ENCODE data around the gene TMEM101.
"Not testable (repeated sequence)": the region's sequence is repeated elsewhere in the genome, so short reads cannot be mapped to it uniquely, and the experiment has no call there.

TMEM101 gene

DNA sequence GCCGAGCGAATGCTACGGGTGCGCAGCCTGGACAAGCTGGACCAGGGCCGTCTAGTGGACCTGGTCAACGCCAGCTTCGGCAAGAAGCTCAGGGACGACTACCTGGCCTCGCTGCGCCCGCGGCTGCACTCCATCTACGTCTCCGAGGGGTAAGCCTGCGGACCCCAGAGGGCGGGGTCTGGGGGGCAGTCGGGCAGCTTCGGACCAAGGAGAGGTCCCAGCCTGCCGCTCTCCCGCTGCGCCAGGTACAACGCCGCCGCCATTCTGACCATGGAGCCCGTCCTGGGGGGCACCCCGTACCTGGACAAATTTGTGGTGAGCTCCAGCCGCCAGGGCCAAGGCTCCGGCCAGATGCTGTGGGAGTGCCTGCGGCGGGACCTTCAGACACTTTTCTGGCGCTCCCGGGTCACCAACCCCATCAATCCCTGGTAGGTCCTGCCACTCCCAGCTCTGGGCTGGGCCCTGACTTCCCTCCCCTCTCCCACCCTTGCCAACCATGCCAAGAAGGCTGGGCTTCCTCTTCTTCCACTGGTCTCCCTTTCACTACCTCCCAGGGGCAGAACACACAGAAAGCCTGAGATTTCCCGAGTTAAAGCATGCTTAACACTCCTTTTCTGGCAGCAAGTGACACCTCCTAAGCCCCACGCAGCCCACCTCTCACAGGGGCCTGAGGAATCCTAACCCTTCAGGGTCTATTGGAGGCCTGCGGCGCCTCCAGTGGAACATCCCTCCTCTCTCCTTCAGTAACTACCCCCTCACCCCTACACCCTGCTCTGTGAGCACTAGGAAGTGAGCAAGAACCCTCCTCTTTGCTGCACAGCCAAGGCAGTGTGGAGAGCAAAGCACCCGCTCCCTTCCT, 7.2 kb downstream of the TMEM101 start:
- H3K36me3 Mint-ChIP-seq: peaks cover 7% of the 10 kb centered on the region
- H3K4me1 Mint-ChIP-seq: peaks cover 25% of the 10 kb centered on the region
- H3K27me3 Mint-ChIP-seq: peaks cover 2% of the 10 kb centered on the region
- no peaks in the 10 kb centered on the region for H3K9me3 Mint-ChIP-seq
- peak overlapping the region; percentile 92 for H3K4me3 Mint-ChIP-seq
- no peak overlapping the region for H3K27ac Mint-ChIP-seq

DNA sequence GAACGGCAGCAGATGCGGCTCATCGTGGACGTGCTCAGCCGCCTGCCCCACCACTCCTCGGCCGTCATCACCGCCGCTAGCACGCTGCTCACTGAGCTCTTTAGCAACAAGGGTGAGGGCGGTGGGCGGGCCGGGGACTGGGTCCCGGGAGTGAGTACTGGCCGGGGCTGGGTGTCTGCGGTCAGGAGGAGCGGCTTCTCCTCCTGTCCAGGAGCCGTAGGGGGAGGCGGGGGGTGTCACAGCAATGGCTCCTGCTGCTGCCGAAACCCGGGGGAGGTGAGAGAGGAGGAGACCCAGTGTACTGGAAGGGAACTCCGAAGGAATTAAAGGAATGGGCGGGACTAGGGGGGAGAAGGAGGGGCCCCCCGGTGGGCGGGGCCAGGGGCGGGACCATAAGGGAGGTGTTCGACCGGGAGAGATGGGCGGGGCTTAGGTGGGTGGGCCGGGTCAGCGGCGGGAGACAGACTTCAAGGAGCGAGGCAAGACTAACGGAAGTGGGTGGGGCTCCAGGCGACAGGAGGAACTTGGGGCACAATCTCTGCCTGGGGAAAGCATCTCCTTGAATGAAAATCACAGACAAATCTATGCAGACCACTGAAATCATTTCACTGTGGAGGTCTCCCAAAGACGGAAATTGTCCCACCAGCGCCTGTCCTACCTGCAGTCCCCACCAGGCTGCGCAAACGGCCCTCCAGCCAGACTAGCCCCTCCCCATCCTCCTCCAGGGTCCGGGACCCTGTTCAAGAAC, 8.0 kb downstream of the TMEM101 start:
- Mint-ChIP-seq H3K27ac (peak overlapping the region; percentile 41), H3K36me3 (peaks cover 7% of the 10 kb centered on the region), H3K9me3 (no peaks in the 10 kb centered on the region)

DNA sequence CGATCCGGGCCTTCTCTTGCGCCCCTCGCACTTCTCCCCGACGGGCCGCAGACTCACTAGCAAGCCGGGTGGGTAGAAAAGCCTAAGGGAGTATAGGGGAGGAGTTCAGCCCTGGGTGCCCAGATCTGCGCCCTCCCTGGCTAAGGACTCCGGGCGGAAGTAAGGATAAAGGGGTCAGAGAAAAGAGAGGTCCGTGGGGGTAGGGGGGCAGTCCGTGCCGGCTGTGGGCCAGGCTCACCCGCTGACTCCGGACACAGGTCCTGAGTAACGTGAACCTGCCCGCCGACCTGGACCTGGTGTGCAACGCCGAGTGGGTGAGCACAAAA, 8.5 kb downstream of the TMEM101 start:
- Mint-ChIP-seq H3K27ac (no peak overlapping the region), H3K9me3 (no peaks in the 10 kb centered on the region), H3K4me1 (peaks cover 25% of the 10 kb centered on the region), H3K27me3 (peaks cover 2% of the 10 kb centered on the region), H3K4me3 (peak overlapping the region; percentile 92), H3K36me3 (peaks cover 4% of the 10 kb centered on the region)

More for the DNA sequence above, 8.0 kb downstream of the TMEM101 start:
- Mint-ChIP-seq H3K27me3 (peaks cover 2% of the 10 kb centered on the region), H3K4me1 (peaks cover 25% of the 10 kb centered on the region), H3K4me3 (peak overlapping the region; percentile 92)

DNA sequence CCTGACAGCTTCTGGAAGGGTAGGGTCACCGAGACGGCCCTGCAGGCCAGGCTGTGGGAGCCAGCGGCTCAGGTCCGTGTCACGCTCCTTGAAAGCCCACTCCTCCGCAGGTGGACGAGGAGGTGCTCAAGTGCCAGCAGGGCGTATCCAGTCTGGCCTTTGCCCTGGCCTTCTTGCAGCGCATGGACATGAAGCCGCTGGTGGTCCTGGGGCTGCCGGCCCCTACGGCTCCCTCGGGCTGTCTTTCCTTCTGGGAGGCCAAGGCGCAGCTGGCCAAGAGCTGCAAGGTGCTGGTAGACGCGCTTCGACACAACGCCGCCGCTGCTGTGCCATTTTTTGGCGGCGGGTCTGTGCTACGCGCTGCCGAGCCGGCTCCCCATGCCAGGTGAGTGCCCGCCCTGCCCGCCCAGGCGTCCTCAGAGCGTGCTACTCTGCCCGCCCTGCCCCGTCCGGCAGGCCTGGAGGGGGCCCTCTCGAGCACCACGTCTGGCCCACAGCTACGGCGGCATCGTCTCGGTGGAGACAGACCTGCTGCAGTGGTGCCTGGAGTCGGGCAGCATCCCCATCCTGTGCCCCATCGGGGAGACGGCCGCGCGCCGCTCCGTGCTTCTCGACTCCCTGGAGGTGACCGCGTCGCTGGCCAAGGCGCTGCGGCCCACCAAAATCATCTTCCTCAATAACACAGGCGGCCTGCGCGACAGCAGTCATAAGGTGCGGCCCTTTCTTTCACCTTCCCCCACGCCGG, 9.1 kb downstream of the TMEM101 start:
- no peaks in the 10 kb centered on the region for H3K9me3 Mint-ChIP-seq
- H3K4me1 Mint-ChIP-seq: peaks cover 25% of the 10 kb centered on the region
- peaks cover 3% of the 10 kb centered on the region for H3K36me3 Mint-ChIP-seq
- H3K27me3 Mint-ChIP-seq: peaks cover 2% of the 10 kb centered on the region
- H3K4me3 Mint-ChIP-seq: peak overlapping the region; percentile 92
- no peak overlapping the region for H3K27ac Mint-ChIP-seq

DNA sequence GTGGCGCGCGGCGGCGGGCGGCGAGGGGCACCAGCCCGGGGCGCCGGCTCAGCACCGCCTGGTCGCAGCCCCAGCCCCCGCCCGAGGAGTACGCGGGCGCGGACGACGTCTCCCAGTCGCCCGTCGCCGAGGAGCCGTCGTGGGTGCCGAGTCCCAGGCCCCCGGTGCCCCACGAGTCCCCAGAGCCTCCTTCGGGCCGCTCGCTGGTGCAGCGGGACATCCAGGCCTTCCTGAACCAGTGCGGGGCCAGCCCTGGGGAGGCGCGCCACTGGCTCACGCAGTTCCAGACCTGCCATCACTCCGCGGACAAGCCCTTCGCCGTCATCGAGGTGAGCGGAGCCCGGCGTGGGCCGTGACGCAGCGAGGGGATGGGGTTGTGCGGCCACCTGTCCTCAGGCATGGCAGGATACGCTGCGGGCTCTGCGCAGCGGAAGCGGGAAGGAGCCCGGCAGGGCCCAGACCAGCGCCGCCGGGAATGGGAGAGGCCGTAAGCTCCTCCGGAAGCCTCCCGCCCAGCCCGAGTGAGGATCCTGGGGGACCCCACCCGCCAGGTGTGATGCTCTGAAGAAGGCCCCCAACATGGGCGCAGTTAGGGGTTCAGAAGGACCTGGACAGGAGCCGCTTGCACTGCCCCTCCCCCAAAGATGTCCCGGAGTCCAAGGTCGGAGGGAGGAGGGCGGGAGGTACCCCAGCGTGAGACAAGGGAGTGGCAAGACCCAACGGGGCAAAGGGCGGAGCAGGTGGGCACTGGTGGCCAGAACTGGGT, 9.8 kb downstream of the TMEM101 start:
- peaks cover 25% of the 10 kb centered on the region for H3K4me1 Mint-ChIP-seq
- peak overlapping the region; percentile 52 for H3K4me3 Mint-ChIP-seq
- no peaks in the 10 kb centered on the region for H3K9me3 Mint-ChIP-seq
- H3K27ac Mint-ChIP-seq: no peak overlapping the region
- peaks cover 2% of the 10 kb centered on the region for H3K27me3 Mint-ChIP-seq
- H3K36me3 Mint-ChIP-seq: no peaks in the 10 kb centered on the region

DNA sequence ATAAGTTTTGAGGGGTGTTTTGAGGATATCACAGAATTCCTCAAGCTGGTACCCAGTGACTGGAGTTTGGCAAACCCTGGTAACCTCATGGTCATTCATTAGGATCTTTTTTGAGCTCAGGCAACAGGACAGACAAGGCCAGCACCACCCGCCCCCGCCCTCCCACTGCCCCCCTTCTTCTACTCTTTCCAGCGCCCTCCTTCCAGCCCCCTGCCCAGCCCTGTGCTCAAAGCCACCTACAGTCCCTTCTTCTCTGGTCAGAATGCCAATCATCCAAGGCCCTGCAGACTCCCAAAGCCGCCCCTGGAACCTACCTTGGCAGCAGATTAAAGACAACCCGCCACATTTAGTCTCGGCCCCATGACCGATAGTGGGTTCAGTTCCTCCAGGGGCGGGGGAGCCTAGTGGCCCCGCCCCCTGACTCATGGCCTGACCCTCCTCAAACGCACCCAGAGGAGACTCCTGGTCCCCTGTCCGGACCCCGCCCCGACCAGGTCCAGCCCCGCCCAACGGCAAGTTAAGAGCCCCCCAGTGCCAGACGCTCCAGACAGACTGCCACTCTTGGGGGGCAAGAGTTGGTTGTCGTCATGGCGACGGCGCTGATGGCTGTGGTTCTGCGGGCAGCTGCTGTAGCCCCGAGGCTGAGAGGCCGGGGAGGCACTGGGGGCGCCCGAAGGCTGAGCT, 10.5 kb downstream of the TMEM101 start, which contains the start of gene NAGS:
Gene NAGS, plus strand, starts transcription at position 546 of the 684 bp plus-strand sequence. Its CDS starts 42 bp downstream, at position 588.
- peaks cover 25% of the 10 kb centered on the region for H3K4me1 Mint-ChIP-seq
- H3K27me3 Mint-ChIP-seq: peaks cover 2% of the 10 kb centered on the region
- no peaks in the 10 kb centered on the region for H3K36me3 Mint-ChIP-seq
- H3K27ac Mint-ChIP-seq: peak within 1 kb of the TSS; percentile 23
- peak within 1 kb of the TSS; percentile 52 for H3K4me3 Mint-ChIP-seq
- H3K9me3 Mint-ChIP-seq: no peaks in the 10 kb centered on the region

DNA sequence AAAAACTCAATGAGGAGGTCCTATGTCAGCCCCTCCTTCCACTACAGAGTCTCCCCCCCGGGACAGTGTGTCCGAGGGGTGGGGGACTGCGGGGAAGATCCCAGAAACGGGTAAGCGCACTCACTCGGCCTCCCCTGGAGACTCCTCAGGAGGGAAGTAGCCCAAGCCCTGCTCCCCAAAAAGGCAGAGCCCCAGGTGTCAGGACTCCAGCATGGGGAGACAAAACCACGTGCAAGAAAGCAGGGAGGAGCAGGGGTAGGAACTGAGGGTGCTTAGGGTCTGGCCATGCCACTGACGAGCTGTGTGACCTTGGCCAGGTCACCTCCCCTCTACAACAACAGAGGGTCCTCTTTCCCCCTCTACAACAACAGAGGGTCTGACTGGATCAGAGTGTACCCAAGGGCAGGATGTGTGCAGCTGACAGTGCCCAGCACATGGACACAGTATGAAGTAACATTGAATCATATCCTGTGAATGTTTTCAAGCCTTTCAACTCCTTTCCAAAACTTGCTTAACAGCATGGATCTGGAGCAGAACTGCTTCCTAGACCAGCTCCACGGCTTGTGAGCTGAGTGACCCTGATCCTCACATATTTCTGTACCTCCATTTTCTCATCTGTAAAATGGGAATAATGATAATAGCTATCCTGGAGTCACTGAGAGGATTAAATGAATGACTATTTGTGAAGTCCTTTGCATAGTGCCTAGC, 12.5 kb downstream of the TMEM101 start:
- no peaks in the 10 kb centered on the region for H3K9me3 Mint-ChIP-seq
- H3K27me3 Mint-ChIP-seq: peaks cover 2% of the 10 kb centered on the region

DNA sequence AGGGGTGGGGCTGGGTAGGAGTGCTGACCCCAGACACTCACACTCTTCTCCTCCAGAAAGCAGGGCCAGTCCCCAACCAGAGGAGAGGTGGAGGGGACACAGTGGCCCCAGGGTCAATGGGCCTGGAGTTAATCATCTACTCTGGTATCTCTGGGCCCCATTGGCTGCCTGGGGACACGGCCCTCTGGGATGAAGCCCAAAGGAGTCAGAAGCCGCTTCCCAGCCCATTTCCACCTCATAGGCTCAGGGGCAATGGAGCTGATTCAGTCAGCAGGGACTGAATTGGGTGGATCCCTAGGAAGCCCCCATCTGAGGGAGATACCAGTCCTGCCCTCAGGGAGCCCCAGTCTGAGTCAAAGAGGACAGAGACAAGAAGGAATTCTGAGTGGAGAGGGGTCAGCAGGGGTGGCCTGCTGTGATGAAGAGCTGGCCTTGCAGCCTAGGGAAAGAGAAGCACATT, 13.3 kb downstream of the TMEM101 start:
- Mint-ChIP-seq H3K27me3 (peaks cover 2% of the 10 kb centered on the region), H3K4me3 (no peak overlapping the region), H3K4me1 (peaks cover 6% of the 10 kb centered on the region), H3K9me3 (no peaks in the 10 kb centered on the region), H3K27ac (peak overlapping the region; percentile 59), H3K36me3 (no peaks in the 10 kb centered on the region)

More for the DNA sequence above, 12.5 kb downstream of the TMEM101 start:
- peaks cover 12% of the 10 kb centered on the region for H3K4me1 Mint-ChIP-seq
- no peak overlapping the region for H3K27ac Mint-ChIP-seq
- H3K36me3 Mint-ChIP-seq: no peaks in the 10 kb centered on the region
- no peak overlapping the region for H3K4me3 Mint-ChIP-seq

DNA sequence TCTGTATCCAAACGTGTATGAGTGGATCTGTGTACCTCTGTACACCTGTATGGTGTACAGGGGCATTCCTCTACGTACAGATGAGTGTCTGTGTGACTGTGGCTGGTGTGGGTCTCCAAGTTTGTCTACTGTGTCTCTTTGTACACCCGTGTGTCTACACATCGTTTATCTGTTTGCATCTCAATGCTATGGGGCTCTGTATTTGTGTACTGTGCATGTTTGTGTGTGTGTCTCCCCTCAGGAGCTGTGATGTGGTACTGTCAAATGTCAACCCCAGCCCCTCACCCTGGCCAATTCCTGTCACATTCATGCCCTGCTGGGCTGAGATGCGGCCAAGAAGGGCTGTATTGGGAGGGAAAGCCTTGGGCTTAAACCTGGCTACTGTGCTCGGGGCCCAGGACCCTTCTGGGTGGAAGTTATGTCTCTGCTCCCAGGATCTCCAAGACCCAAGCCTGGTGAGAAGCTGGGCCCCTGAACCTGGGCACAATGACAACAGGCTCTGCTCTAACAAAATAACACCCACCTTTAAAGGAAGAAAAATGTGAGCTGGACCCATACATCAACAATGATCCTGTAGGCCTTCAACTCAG, 13.8 kb downstream of the TMEM101 start:
- Mint-ChIP-seq H3K9me3 (no peaks in the 10 kb centered on the region), H3K27ac (no peak overlapping the region), H3K4me3 (no peak overlapping the region), H3K27me3 (peaks cover 1% of the 10 kb centered on the region), H3K4me1 (peaks cover under 1% of the 10 kb centered on the region), H3K36me3 (no peaks in the 10 kb centered on the region)

DNA sequence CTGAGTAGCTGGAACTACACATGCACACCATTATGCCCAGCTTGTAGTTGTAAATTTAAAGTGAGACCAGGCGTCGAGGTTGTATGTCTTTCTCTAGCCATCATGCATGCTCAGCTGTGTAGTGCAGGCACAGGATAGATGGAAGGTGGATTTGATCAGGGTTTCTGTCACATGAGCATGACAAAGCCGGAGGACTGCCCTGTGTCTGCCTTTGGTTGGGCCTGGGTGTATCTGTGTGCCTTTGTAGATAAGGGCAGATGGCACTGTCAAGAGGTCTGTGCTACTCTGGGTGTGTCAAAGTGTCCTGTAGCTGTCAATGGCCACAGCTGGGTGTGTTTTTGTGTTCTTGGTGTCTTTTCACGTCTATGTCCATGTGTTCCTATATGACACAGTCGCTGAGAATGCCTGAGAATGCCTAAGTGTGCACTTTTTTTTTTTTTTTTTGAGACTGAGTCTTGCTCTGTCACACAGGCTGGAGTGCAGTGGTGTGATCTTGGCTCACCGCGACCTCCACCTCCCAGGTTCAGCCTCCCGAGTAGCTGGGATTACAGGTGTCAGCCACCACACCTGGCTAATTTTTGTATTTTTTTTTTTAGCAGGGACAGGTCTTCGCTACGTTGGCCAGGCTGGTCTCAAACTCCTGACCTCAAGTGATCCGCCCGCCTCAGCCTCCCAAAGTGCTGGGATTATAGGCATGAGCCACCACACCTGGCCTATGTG, 14.5 kb downstream of the TMEM101 start:
- Mint-ChIP-seq H3K36me3 (no peaks in the 10 kb centered on the region), H3K4me3 (no peak overlapping the region), H3K27ac (no peak overlapping the region), H3K27me3 (peaks cover 2% of the 10 kb centered on the region), H3K9me3 (no peaks in the 10 kb centered on the region), H3K4me1 (no peaks in the 10 kb centered on the region)

DNA sequence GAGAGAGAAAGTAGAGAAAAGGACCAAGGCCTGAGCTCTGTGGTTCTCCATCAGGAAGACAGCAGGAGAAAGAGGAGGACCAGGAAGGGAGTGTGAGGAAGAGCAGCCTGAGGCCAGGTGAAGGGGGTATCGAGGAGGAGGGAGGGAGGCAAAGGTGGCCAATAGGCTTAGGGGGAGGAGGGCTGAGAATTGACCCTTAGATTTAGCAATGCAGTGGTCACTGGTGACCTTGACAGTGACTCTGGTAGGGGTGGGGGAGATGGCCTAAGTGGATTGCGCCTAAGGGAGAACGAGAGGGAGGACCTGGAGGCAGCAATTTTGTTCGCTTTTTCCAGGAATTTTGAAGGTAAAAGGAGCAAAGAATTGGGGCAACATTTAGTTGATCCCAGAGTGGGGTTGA, 15.7 kb downstream of the TMEM101 start:
- no peaks in the 10 kb centered on the region for H3K9me3 Mint-ChIP-seq
- H3K4me3 Mint-ChIP-seq: no peak overlapping the region
- no peak overlapping the region for H3K27ac Mint-ChIP-seq
- no peaks in the 10 kb centered on the region for H3K4me1 Mint-ChIP-seq
- H3K27me3 Mint-ChIP-seq: peaks cover 4% of the 10 kb centered on the region
- no peaks in the 10 kb centered on the region for H3K36me3 Mint-ChIP-seq

DNA sequence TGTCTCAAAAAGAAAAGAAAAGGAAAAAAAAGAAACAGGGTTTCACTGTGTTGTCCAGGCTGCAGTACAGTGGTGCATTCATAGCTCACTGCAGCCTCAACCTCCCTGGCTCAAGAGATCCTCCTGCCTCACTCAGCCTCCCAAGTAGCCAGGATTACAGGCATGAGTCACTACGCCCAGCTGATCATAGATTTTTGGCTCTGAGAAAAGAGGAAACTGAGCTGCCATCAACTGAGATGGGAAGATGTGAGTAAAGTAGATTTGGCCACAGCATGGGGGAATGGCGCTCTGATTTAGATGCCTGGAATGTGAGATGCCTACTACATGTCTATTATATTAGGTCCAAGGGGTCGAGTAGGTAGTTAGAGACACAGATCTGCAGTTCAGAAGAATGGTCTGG, 16.2 kb downstream of the TMEM101 start:
- H3K9me3 Mint-ChIP-seq: no peaks in the 10 kb centered on the region
- no peaks in the 10 kb centered on the region for H3K4me1 Mint-ChIP-seq
- no peaks in the 10 kb centered on the region for H3K36me3 Mint-ChIP-seq
- no peak overlapping the region for H3K27ac Mint-ChIP-seq
- H3K27me3 Mint-ChIP-seq: peaks cover 4% of the 10 kb centered on the region
- no peak overlapping the region for H3K4me3 Mint-ChIP-seq

DNA sequence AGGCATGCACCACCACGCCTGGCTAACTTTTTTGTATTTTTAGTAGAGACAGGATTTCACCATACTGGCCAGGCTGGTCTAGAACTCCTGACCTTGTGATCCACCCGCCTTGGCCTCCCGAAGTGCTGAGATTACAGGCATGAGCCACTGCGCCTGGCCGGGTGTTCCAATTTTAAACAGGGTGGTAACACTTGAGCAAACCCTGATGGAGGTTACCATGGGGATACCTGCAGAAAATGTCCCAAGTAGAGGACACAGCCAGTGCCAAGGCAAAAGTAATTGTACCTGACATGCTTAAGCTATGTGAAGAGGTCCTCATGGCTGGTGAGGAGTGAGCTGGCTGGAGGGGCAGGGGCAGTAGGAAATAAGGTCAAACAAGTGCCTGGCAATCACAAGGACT, 17.6 kb downstream of the TMEM101 start:
- not testable (repeated sequence) for H3K4me3 Mint-ChIP-seq, H3K9me3 Mint-ChIP-seq, H3K4me1 Mint-ChIP-seq, H3K36me3 Mint-ChIP-seq, H3K27me3 Mint-ChIP-seq, H3K27ac Mint-ChIP-seq

Measured in activated naive CD4-positive, alpha-beta T cell treated with anti-CD3 and anti-CD28 coated beads, Interleukin-2, amount 50 U/mL, for 24 hours (primary cell).